SK-N-SH (cell line): ENCODE measurements around the gene CIITA. TPM values are rescaled to one million over a fixed set of nuclear protein-coding genes. Genes with fewer than 3 reads are reported as not detected.

Experiments used
- CTCF ChIA-PET: fragments of 300-600, 350-600 bp; formaldehyde crosslinking; extraction: SDS; loops from one replicate; lab custom pipeline; 2021; lab: Yijun Ruan, JAX
- POLR2A ChIA-PET: fragments of 350-600 bp; sonication (Branson Sonifier 250); formaldehyde crosslinking; extraction: SDS; loops from one replicate; lab custom pipeline; 2020; ENCODE audit warnings: antibody characterized with exemption, inconsistent platforms; lab: Yijun Ruan, JAX
- DNase-seq: peaks from one replicate; pipeline ENCODE4 v3.0.0; 2012
- H2AFZ ChIP-seq: fragments of 200-600 bp; sonication (generic); 2 replicates; pipeline ENCODE4 v1.8.1; 2016; ENCODE audit warnings: antibody characterized with exemption, mild to moderate bottlenecking, low read depth
- H3F3A ChIP-seq: fragments of 200-600 bp; sonication (generic); replicated peaks from 2 replicates; pipeline ENCODE3; 2016; ENCODE audit warnings: antibody characterized with exemption, mild to moderate bottlenecking; ENCODE audit not compliant: insufficient read depth
- H3K27ac ChIP-seq, 2 experiments: fragments of 200-500 bp in 1 of 2; fragments of 200-600 bp in 1 of 2; sonication (Bioruptor generic) in 1 of 2; sonication (generic), shearing (Covaris generic) in 1 of 2; 2 replicates each; pipeline versions ENCODE4 v1.5.1 to v1.6.1; 2014 to 2016; ENCODE audit warnings: low read depth in 2 of 2, inconsistent platforms in 1 of 2, low read length in 1 of 2, mild to moderate bottlenecking in 1 of 2, mixed read lengths in 1 of 2
- H3K27me3 ChIP-seq: fragments of 200-600 bp; sonication (generic), shearing (Covaris generic); 2 replicates; pipeline ENCODE4 v1.6.1; 2016; ENCODE audit warnings: mixed run types; ENCODE audit not compliant: insufficient read depth
- H3K36me3 ChIP-seq, 2 experiments: fragments of 200-500 bp in 1 of 2; fragments of 200-600 bp in 1 of 2; sonication (Bioruptor generic) in 1 of 2; sonication (generic) in 1 of 2; replicated peaks in 1 of 2; 2 replicates each; pipeline versions ENCODE3 to v1.5.1; 2014 to 2016; ENCODE audit warnings: low read length in 1 of 2, mild to moderate bottlenecking in 1 of 2; ENCODE audit not compliant: insufficient read depth in 2 of 2, control insufficient read depth in 1 of 2
- H3K4me1 ChIP-seq, 2 experiments: fragments of 200-500 bp in 1 of 2; fragments of 200-600 bp in 1 of 2; sonication (Bioruptor generic) in 1 of 2; sonication (generic), shearing (Covaris generic) in 1 of 2; 2 replicates each; pipeline versions ENCODE4 v1.5.1 to v1.6.1; 2014 to 2016; ENCODE audit warnings: low read depth in 1 of 2, low read length in 1 of 2, mixed run types in 1 of 2; ENCODE audit not compliant: insufficient read depth in 2 of 2, control insufficient read depth in 1 of 2
- H3K4me2 ChIP-seq: fragments of 200-600 bp; sonication (generic), shearing (Covaris generic); 2 replicates; pipeline ENCODE4 v1.6.1; 2017; ENCODE audit warnings: mixed run types
- H3K4me3 ChIP-seq, 2 experiments: fragments of 200-500 bp in 1 of 2; fragments of 200-600 bp in 1 of 2; sonication (Bioruptor generic) in 1 of 2; sonication (generic), shearing (Covaris generic) in 1 of 2; 2 replicates each; pipeline versions ENCODE4 v1.5.1 to v1.8.1; 2014 to 2016; ENCODE audit warnings: low read depth in 2 of 2, inconsistent platforms in 1 of 2, low read length in 1 of 2, mild to moderate bottlenecking in 1 of 2, mixed read lengths in 1 of 2, moderate library complexity in 1 of 2
- H3K79me2 ChIP-seq: fragments of 200-600 bp; sonication (generic); 2 replicates; pipeline ENCODE4 v1.8.1; 2017; ENCODE audit warnings: mild to moderate bottlenecking; ENCODE audit not compliant: insufficient read depth
- H3K9ac ChIP-seq: fragments of 200-600 bp; sonication (generic); 2 replicates; pipeline ENCODE4 v1.6.1; 2017; ENCODE audit warnings: mixed run types
- H3K9me2 ChIP-seq: fragments of 200-600 bp; sonication (generic); 2 replicates; pipeline ENCODE4 v1.6.1; 2017; ENCODE audit warnings: mixed run types
- H3K9me3 ChIP-seq: fragments of 200-600 bp; sonication (generic); 2 replicates; pipeline ENCODE4 v1.6.1; 2017; ENCODE audit warnings: mixed run types, mild to moderate bottlenecking, moderate library complexity
- H4K20me1 ChIP-seq: fragments of 200-600 bp; sonication (generic); 2 replicates; pipeline ENCODE4 v1.6.1; 2017; ENCODE audit warnings: mild to moderate bottlenecking, mixed run types; ENCODE audit not compliant: insufficient read depth
- CHD2 ChIP-seq: fragments of 150-350 bp; IDR thresholded peaks from 2 replicates; pipeline ENCODE4 v1.6.1; 2018; ENCODE audit warnings: low read length; ENCODE audit not compliant: partially characterized antibody
- EP300 ChIP-seq, 2 experiments: IDR thresholded peaks; 2 replicates each; pipeline versions ENCODE4 v1.4.0 to v1.6.1; 2012; ENCODE audit warnings: borderline replicate concordance in 1 of 2, low read depth in 1 of 2, low read length in 1 of 2
- EZH2phosphoT487 ChIP-seq: fragments of 200-600 bp; sonication (generic); IDR thresholded peaks from 2 replicates; pipeline ENCODE4 v1.6.1; 2017; ENCODE audit warnings: low read depth, mixed run types, mild to moderate bottlenecking, antibody characterized with exemption, moderate library complexity, borderline replicate concordance
- FOSL2 ChIP-seq: IDR thresholded peaks from 2 replicates; pipeline ENCODE4 v1.4.0; 2012; ENCODE audit warnings: low read depth, mild to moderate bottlenecking, moderate library complexity, borderline replicate concordance
- FOXJ3 ChIP-seq: sonication (generic); formaldehyde crosslinking; IDR thresholded peaks from 2 replicates; pipeline ENCODE4 v1.5.1; 2020; ENCODE audit warnings: mild to moderate bottlenecking, missing genetic modification reagents
- FOXM1 ChIP-seq: IDR thresholded peaks from 2 replicates; pipeline ENCODE4 v1.4.0; 2012; ENCODE audit warnings: low read depth, mild to moderate bottlenecking
- IRF3 ChIP-seq: fragments of 150-350 bp; IDR thresholded peaks from 2 replicates; pipeline ENCODE4 v1.6.1; 2016; ENCODE audit warnings: mild to moderate bottlenecking, low read depth, low read length
- MAX ChIP-seq: IDR thresholded peaks from 2 replicates; pipeline ENCODE4 v1.4.0; 2012; ENCODE audit warnings: low read depth
- MXI1 ChIP-seq: IDR thresholded peaks from 2 replicates; pipeline ENCODE4 v1.6.1; 2012; ENCODE audit warnings: mild to moderate bottlenecking, low read depth, low read length, improper control_type of control experiment
- NRF1 ChIP-seq: IDR thresholded peaks from 2 replicates; pipeline ENCODE4 v1.6.1; 2012; ENCODE audit warnings: low read depth, mild to moderate bottlenecking, low read length
- POLR2AphosphoS5 ChIP-seq: IDR thresholded peaks from 2 replicates; pipeline ENCODE4 v1.6.1; 2012; ENCODE audit warnings: low read depth, low read length
- RAD21 ChIP-seq: IDR thresholded peaks from 2 replicates; pipeline ENCODE4 v1.6.1; 2012; ENCODE audit warnings: mild to moderate bottlenecking, low read length
- RFX5 ChIP-seq: IDR thresholded peaks from 2 replicates; pipeline ENCODE4 v1.6.1; 2012; ENCODE audit warnings: mild to moderate bottlenecking, improper control_type of control experiment, low read length
- SMC3 ChIP-seq: IDR thresholded peaks from 2 replicates; pipeline ENCODE4 v1.6.1; 2012; ENCODE audit warnings: low read depth, low read length, improper control_type of control experiment
- TCF12 ChIP-seq: IDR thresholded peaks from 2 replicates; pipeline ENCODE4 v1.4.0; 2012
- TEAD4 ChIP-seq: IDR thresholded peaks from 2 replicates; pipeline ENCODE4 v1.4.0; 2012; ENCODE audit warnings: mild to moderate bottlenecking, borderline replicate concordance; ENCODE audit not compliant: insufficient read depth
- USF2 ChIP-seq: fragments of 150-350 bp; IDR thresholded peaks from 2 replicates; pipeline ENCODE4 v1.6.1; 2017; ENCODE audit warnings: antibody characterized with exemption, low read length, low read depth, borderline replicate concordance
- YY1 ChIP-seq: IDR thresholded peaks from 2 replicates; pipeline ENCODE4 v1.4.0; 2012; ENCODE audit warnings: low read depth, mild to moderate bottlenecking
- ZBTB33 ChIP-seq: IDR thresholded peaks from 2 replicates; pipeline ENCODE4 v1.4.0; 2012; ENCODE audit warnings: low read depth, borderline replicate concordance
- WGBS: methylation state at CpG from one replicate; pipeline ENCODE4 v1.1.6; 2017; ENCODE audit warnings: low lambda C conversion rate; 5-methylcytosine and 5-hydroxymethylcytosine counted together
- polyA plus RNA-seq, 3 experiments: library from polyadenylated mRNA; depleted of rRNA; stranded (reverse); fragments of >200 nt; gene quantifications; 2 replicates each; pipeline ENCODE4 v1.2.3, GENCODE V29; 2012

The CIITA gene
- polyA plus RNA-seq, 1 of the 3 experiments (the other 2 are of a cell fraction): 0.23 TPM

GRCh38 chr16:10850478-10850850 lies 26.5 kb upstream of the CIITA start:
- no peak for DNase-seq
- Histone ChIP-seq H3K9ac (no peak overlapping the region), H3K27me3 (peaks cover 22% of the 10 kb centered on the region; the same call in 1 of the 2 replicates), H3K36me3 (no peaks in the 10 kb centered on the region), H3K27ac (no peak overlapping the region), H3K4me3 (no peak overlapping the region), H3K9me2 (no peaks in the 10 kb centered on the region), H3K4me2 (no peak overlapping the region), H3K9me3 (no peaks in the 10 kb centered on the region), H2AFZ (no peak overlapping the region), H3K79me2 (no peaks in the 10 kb centered on the region), H3K4me1 (no peaks in the 10 kb centered on the region), H3F3A (no peaks in the 10 kb centered on the region), H4K20me1 (no peaks in the 10 kb centered on the region)
- 34% methylated on average over 4 of the region's 4 CpGs for WGBS
- ChIA-PET CTCF (interaction anchor here (0.6 kb wide), 1 partner anchor 326 kb away, joined by 3 read pairs; no protein-coding TSS in a partner anchor), POLR2A (no interaction called here)
- TF ChIP-seq YY1 (no peak), POLR2AphosphoS5 (no peak), TCF12 (no peak), MAX (no peak), TEAD4 (no peak), USF2 (no peak), IRF3 (no peak), NRF1 (no peak), CHD2 (no peak), FOSL2 (no peak)

- POLR2A ChIA-PET: no interaction called here
- H3K9ac ChIP-seq: no peak overlapping the region
- no peaks in the 10 kb centered on the region for H3K36me3 ChIP-seq
- no peak overlapping the region for H3K4me3 ChIP-seq
- peaks cover 14% of the 10 kb centered on the region; the same call in 1 of the 2 replicates for H3K27me3 ChIP-seq
- no peaks in the 10 kb centered on the region for H4K20me1 ChIP-seq
- TF ChIP-seq NRF1 (no peak), RAD21 (no peak)
- H3K9me3 ChIP-seq: no peaks in the 10 kb centered on the region
- no peak overlapping the region for H3K27ac ChIP-seq
- no peak overlapping the region for H2AFZ ChIP-seq
- DNase-seq: no peak
- no peaks in the 10 kb centered on the region for H3K9me2 ChIP-seq
- CTCF ChIA-PET: no interaction called here
- H3K4me1 ChIP-seq: no peaks in the 10 kb centered on the region
- no peaks in the 10 kb centered on the region for H3F3A ChIP-seq
- H3K79me2 ChIP-seq: no peaks in the 10 kb centered on the region
- no peak overlapping the region for H3K4me2 ChIP-seq
- 71% methylated on average over 3 of the region's 3 CpGs for WGBS
These were observed 25.5 kb upstream of the CIITA start for GRCh38 chr16:10851512-10851911.

GRCh38 chr16:10852286-10852685 lies 24.7 kb upstream of the CIITA start:
- Histone ChIP-seq H3K27ac (no peak overlapping the region), H3K27me3 (peaks cover 7% of the 10 kb centered on the region; the same call in 1 of the 2 replicates), H3K36me3 (no peaks in the 10 kb centered on the region), H2AFZ (no peak overlapping the region), H3K9me3 (no peaks in the 10 kb centered on the region), H3K9ac (no peak overlapping the region), H4K20me1 (no peaks in the 10 kb centered on the region), H3K9me2 (no peaks in the 10 kb centered on the region), H3K4me2 (no peak overlapping the region), H3K79me2 (no peaks in the 10 kb centered on the region), H3K4me3 (no peak overlapping the region), H3F3A (no peaks in the 10 kb centered on the region), H3K4me1 (no peaks in the 10 kb centered on the region)
- WGBS: 25% methylated on average over 4 of the region's 4 CpGs
- DNase-seq: no peak
- ChIA-PET POLR2A (no interaction called here), CTCF (no interaction called here)
- TF ChIP-seq SMC3: no peak
- TF ChIP-seq FOXJ3 (CRISPR knock-in tag): no peak
- TF ChIP-seq RAD21: no peak
- TF ChIP-seq FOXM1: no peak
- no peak for TF ChIP-seq MXI1
- TF ChIP-seq RFX5: no peak
- TF ChIP-seq EP300 (IDR thresholded peaks at IDR 0.05; ENCODE audit: borderline replicate concordance in 1 of 2, low read depth in 1 of 2, low read length in 1 of 2): no peak
- TF ChIP-seq USF2: no peak
- TF ChIP-seq EZH2phosphoT487: no peak
- no peak for TF ChIP-seq ZBTB33
